ENCODE data around the gene C4B. TPM values are rescaled to one million over a fixed set of nuclear protein-coding genes. Genes with fewer than 3 reads are reported as not detected.
A peak's percentile ranks its signal among the peaks of the same experiment; 100 is the strongest.

The C4B gene
- total RNA-seq, 1 experiment from 2014 or later: 3.7 TPM

DNA sequence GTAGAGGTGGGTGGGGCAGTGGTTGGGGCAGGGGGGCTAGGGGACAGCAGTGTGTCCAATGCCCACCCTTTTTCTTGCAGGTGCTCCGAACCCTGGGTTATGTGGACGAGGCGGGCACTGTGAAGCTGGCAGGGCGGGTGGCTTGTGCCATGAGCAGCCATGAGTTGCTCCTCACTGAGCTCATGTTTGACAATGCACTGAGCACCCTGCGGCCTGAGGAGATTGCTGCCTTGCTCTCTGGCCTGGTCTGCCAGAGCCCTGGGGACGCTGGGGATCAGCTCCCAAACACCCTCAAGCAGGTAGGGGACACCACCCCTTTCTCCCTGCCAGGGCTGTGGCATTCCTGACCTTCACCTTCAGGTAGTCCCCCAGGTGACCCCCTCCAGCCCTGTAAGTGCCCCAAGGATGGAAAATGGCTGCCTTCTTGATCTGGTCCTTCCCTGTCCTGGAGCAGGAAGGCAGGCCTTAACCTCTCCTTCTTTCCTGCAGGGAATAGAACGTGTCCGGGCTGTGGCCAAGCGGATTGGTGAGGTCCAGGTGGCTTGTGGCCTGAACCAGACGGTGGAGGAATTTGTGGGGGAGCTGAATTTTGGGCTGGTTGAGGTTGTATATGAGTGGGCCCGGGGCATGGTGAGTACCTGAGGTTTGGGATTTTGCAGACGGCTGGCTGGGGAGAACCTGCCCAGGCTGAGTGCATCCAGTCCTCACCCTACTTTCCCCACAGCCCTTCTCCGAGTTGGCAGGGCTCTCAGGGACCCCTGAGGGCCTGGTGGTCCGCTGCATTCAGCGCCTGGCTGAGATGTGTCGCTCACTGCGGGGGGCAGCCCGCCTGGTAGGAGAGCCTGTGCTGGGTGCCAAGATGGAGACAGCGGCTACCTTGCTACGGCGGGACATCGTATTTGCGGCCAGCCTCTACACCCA, 45.5 kb upstream of the C4B start (continued):
- TF ChIP-seq, protein P1, sequence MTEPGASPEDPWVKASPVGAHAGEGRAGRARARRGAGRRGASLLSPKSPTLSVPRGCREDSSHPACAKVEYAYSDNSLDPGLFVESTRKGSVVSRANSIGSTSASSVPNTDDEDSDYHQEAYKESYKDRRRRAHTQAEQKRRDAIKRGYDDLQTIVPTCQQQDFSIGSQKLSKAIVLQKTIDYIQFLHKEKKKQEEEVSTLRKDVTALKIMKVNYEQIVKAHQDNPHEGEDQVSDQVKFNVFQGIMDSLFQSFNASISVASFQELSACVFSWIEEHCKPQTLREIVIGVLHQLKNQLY (CRISPR knock-in tag; IDR thresholded peaks at IDR 0.05): no peak

- Mint-ChIP-seq H3K27me3 (ENCODE audit: low read depth) (no peaks in the 10 kb centered on the region), H3K4me1 (peaks cover 12% of the 10 kb centered on the region), H3K4me3 (peak overlapping the region; percentile 34), H3K9me3 (peaks cover 4% of the 10 kb centered on the region; the same call in 1 of the 2 replicates), H3K27ac (peak overlapping the region; percentile 36; the same call in 1 of the 2 replicates), H3K36me3 (peaks cover 42% of the 10 kb centered on the region)
- CTCF ChIA-PET: no interaction called here
- ATAC-seq (no peak), DNase-seq (ENCODE audit: low spot score) (no peak)
- TF ChIP-seq, protein P2, sequence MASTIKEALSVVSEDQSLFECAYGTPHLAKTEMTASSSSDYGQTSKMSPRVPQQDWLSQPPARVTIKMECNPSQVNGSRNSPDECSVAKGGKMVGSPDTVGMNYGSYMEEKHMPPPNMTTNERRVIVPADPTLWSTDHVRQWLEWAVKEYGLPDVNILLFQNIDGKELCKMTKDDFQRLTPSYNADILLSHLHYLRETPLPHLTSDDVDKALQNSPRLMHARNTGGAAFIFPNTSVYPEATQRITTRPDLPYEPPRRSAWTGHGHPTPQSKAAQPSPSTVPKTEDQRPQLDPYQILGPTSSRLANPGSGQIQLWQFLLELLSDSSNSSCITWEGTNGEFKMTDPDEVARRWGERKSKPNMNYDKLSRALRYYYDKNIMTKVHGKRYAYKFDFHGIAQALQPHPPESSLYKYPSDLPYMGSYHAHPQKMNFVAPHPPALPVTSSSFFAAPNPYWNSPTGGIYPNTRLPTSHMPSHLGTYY (CRISPR knock-in tag; IDR thresholded peaks at IDR 0.05): no peak
- no peak for TF ChIP-seq SMAD3 (CRISPR knock-in tag; IDR thresholded peaks at IDR 0.05; ENCODE audit: borderline replicate concordance)
- no peak for TF ChIP-seq NFYB (CRISPR knock-in tag; conservative IDR thresholded peaks at IDR 0.05; ENCODE audit: low read depth)
- TF ChIP-seq GRHL2 (CRISPR knock-in tag; IDR thresholded peaks at IDR 0.05; ENCODE audit: insufficient replicate concordance, severe bottlenecking): no peak
- TF ChIP-seq E2F5 (CRISPR knock-in tag; IDR thresholded peaks at IDR 0.05): no peak
- TF ChIP-seq, protein P3, sequence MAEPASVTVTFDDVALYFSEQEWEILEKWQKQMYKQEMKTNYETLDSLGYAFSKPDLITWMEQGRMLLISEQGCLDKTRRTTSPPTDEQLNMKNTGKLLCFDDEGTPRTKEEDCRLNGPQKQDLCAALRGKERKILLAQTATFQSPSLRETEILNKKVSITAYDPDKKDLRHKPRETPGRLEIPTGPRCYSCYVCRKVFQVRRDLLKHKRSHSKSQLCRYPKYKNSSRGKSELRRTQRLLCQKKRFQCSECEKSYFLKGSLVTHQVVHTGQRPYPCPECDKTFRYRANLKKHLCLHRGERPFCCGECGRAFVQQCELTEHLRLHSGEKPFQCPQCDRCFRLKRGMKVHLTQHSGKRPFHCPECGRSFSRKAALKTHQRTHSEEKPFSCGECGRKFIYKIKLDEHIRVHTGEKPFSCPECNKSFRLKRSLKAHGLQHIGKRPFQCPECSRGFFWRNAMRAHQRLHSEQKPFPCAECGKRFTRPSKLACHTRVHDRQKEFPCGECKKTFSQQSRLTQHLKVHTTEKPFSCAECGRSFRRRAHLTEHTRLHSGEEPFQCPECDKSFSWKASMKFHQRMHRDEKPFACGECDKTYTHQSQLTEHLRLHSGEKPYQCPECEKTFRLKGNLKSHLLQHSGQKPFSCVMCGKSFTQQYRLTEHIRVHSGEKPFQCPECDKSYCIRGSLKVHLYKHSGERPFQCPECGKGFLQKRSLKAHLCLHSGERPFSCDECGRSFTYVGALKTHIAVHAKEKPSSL (CRISPR knock-in tag; conservative IDR thresholded peaks at IDR 0.05): no peak
- TF ChIP-seq USF2 (CRISPR knock-in tag; IDR thresholded peaks at IDR 0.05): no peak
- TF ChIP-seq ZNF232 (CRISPR knock-in tag; IDR thresholded peaks at IDR 0.05): no peak
- no peak for TF ChIP-seq TP53 (CRISPR knock-in tag; IDR thresholded peaks at IDR 0.05)
- no peak for TF ChIP-seq TEAD4 (CRISPR knock-in tag; IDR thresholded peaks at IDR 0.05)
- TF ChIP-seq, protein P4, sequence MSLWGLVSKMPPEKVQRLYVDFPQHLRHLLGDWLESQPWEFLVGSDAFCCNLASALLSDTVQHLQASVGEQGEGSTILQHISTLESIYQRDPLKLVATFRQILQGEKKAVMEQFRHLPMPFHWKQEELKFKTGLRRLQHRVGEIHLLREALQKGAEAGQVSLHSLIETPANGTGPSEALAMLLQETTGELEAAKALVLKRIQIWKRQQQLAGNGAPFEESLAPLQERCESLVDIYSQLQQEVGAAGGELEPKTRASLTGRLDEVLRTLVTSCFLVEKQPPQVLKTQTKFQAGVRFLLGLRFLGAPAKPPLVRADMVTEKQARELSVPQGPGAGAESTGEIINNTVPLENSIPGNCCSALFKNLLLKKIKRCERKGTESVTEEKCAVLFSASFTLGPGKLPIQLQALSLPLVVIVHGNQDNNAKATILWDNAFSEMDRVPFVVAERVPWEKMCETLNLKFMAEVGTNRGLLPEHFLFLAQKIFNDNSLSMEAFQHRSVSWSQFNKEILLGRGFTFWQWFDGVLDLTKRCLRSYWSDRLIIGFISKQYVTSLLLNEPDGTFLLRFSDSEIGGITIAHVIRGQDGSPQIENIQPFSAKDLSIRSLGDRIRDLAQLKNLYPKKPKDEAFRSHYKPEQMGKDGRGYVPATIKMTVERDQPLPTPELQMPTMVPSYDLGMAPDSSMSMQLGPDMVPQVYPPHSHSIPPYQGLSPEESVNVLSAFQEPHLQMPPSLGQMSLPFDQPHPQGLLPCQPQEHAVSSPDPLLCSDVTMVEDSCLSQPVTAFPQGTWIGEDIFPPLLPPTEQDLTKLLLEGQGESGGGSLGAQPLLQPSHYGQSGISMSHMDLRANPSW (CRISPR knock-in tag; conservative IDR thresholded peaks at IDR 0.05; ENCODE audit: low read depth): no peak
- TF ChIP-seq NR2C2 (CRISPR knock-in tag; IDR thresholded peaks at IDR 0.05): no peak
- no peak for TF ChIP-seq FOXP1 (CRISPR knock-in tag; IDR thresholded peaks at IDR 0.05; ENCODE audit: borderline replicate concordance)
- TF ChIP-seq, protein P5, sequence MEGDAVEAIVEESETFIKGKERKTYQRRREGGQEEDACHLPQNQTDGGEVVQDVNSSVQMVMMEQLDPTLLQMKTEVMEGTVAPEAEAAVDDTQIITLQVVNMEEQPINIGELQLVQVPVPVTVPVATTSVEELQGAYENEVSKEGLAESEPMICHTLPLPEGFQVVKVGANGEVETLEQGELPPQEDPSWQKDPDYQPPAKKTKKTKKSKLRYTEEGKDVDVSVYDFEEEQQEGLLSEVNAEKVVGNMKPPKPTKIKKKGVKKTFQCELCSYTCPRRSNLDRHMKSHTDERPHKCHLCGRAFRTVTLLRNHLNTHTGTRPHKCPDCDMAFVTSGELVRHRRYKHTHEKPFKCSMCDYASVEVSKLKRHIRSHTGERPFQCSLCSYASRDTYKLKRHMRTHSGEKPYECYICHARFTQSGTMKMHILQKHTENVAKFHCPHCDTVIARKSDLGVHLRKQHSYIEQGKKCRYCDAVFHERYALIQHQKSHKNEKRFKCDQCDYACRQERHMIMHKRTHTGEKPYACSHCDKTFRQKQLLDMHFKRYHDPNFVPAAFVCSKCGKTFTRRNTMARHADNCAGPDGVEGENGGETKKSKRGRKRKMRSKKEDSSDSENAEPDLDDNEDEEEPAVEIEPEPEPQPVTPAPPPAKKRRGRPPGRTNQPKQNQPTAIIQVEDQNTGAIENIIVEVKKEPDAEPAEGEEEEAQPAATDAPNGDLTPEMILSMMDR (IDR thresholded peaks at IDR 0.05): no peak
- TF ChIP-seq ZNF263 (CRISPR knock-in tag; IDR thresholded peaks at IDR 0.05; ENCODE audit: low read depth): no peak
- no peak for TF ChIP-seq ZNF423 (CRISPR knock-in tag; IDR thresholded peaks at IDR 0.05)
- POLR2A ChIA-PET: interaction anchor here (2.5 kb wide), 1 partner anchor 11 kb away, joined by 13 read pairs; the partner anchor contains the start of genes NELFE and SKIC2
Observed at GRCh38 chr6:31969712-31970603, 44.6 kb upstream of the C4B start.

Measured in WTC11 (cell line).